HL-60 (cell line): ENCODE data around the gene PLAC8L1.

Source experiments
- POLR2AphosphoS5 ChIP-seq: IDR thresholded peaks from 2 replicates; pipeline ENCODE4 v1.6.1; 2012; ENCODE audit warnings: low read depth
- TF ChIP-seq, protein P1 (sequence below): IDR thresholded peaks from one replicate; pipeline ENCODE4 v1.5.1; 2011; ENCODE audit warnings: low read length, control low read depth, inconsistent platforms; ENCODE audit not compliant: insufficient read depth
- TF ChIP-seq, protein P2 (sequence below): IDR thresholded peaks from 2 replicates; pipeline ENCODE4 v1.6.1; 2012; ENCODE audit warnings: low read depth; ENCODE audit not compliant: insufficient replicate concordance

DNA sequence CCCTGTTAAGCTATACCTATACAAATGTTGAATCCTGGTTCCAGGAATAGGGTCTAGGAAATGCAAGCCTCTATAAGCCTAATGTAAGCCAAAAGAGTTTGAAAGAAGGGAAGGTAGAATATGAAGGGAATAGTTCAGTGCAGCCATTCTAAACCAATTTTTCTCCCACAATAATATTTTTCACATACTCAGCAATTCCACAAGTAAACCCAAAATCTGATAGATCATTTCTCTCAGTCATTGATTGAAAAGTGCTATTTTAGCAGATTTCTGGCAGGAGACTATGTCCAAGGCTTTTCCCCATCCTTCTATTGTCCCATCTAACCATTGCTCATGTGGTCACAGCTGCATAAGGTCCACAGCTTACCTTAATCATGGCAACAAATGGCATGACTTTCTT, 20.7 kb upstream of the PLAC8L1 start:
- TF ChIP-seq, protein P1, sequence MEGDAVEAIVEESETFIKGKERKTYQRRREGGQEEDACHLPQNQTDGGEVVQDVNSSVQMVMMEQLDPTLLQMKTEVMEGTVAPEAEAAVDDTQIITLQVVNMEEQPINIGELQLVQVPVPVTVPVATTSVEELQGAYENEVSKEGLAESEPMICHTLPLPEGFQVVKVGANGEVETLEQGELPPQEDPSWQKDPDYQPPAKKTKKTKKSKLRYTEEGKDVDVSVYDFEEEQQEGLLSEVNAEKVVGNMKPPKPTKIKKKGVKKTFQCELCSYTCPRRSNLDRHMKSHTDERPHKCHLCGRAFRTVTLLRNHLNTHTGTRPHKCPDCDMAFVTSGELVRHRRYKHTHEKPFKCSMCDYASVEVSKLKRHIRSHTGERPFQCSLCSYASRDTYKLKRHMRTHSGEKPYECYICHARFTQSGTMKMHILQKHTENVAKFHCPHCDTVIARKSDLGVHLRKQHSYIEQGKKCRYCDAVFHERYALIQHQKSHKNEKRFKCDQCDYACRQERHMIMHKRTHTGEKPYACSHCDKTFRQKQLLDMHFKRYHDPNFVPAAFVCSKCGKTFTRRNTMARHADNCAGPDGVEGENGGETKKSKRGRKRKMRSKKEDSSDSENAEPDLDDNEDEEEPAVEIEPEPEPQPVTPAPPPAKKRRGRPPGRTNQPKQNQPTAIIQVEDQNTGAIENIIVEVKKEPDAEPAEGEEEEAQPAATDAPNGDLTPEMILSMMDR, result no peak
- TF ChIP-seq POLR2AphosphoS5, result no peak
- TF ChIP-seq, protein P2, sequence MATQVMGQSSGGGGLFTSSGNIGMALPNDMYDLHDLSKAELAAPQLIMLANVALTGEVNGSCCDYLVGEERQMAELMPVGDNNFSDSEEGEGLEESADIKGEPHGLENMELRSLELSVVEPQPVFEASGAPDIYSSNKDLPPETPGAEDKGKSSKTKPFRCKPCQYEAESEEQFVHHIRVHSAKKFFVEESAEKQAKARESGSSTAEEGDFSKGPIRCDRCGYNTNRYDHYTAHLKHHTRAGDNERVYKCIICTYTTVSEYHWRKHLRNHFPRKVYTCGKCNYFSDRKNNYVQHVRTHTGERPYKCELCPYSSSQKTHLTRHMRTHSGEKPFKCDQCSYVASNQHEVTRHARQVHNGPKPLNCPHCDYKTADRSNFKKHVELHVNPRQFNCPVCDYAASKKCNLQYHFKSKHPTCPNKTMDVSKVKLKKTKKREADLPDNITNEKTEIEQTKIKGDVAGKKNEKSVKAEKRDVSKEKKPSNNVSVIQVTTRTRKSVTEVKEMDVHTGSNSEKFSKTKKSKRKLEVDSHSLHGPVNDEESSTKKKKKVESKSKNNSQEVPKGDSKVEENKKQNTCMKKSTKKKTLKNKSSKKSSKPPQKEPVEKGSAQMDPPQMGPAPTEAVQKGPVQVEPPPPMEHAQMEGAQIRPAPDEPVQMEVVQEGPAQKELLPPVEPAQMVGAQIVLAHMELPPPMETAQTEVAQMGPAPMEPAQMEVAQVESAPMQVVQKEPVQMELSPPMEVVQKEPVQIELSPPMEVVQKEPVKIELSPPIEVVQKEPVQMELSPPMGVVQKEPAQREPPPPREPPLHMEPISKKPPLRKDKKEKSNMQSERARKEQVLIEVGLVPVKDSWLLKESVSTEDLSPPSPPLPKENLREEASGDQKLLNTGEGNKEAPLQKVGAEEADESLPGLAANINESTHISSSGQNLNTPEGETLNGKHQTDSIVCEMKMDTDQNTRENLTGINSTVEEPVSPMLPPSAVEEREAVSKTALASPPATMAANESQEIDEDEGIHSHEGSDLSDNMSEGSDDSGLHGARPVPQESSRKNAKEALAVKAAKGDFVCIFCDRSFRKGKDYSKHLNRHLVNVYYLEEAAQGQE, result no peak
